Cerebellar cortex (tissue), 1 donor: ENCODE measurements around the gene NOL4.
A peak's percentile ranks its signal among the peaks of the same experiment; 100 is the strongest.
"Not testable (repeated sequence)": the region's sequence is repeated elsewhere in the genome, so short reads cannot be mapped to it uniquely, and the experiment has no call there.

Experiments used
- DNase-seq: peaks from one replicate; pipeline ENCODE4 v3.0.0-alpha.2; 2015; ENCODE audit warnings: low spot score

NOL4 gene, protein sequence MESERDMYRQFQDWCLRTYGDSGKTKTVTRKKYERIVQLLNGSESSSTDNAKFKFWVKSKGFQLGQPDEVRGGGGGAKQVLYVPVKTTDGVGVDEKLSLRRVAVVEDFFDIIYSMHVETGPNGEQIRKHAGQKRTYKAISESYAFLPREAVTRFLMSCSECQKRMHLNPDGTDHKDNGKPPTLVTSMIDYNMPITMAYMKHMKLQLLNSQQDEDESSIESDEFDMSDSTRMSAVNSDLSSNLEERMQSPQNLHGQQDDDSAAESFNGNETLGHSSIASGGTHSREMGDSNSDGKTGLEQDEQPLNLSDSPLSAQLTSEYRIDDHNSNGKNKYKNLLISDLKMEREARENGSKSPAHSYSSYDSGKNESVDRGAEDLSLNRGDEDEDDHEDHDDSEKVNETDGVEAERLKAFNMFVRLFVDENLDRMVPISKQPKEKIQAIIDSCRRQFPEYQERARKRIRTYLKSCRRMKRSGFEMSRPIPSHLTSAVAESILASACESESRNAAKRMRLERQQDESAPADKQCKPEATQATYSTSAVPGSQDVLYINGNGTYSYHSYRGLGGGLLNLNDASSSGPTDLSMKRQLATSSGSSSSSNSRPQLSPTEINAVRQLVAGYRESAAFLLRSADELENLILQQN

DNA sequence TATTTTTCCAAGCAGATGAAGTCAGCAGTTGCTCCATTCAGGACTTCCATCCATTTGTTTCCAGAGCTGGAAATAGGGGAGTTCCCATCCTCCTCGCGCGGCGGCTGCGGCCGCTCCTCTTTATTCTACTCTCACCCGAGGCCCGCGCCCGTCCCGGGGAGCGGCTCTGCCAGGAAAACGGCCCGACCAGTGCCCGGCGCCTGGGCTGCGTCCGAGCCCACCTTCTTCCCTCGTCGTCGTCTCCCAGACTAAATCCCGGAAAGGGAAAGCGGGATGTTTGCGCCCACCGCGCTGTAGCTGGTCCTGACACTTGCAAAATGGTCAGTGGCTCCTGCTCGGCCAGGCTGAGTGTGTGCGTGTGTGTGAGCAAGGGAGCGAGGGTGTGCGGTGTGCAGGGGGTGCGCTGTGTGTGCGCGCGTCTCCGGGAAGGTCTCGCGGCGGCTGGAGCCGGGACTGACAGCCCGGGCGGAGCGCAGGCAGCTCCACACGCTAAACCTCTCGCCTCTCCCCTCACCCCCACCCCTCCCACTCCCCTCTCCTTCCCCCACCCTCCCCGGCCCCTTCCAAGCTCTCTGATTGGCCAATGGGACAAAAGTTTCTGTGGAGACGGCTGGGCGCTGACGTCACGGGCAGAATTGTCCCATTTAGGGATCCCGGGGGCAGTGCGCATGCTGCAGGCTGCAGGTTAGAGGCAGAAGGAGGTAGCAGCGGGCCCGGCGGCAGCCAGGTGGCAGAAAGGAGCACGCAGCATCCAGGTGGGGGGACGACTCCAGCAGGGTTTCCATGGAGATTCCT, at the start of gene NOL4:
Gene NOL4, minus strand, starts transcription at position 491 of the 795 bp plus-strand sequence. CDS start 1,660 bp downstream, outside the sequence.
- DNase-seq, result peak; percentile 95

DNA sequence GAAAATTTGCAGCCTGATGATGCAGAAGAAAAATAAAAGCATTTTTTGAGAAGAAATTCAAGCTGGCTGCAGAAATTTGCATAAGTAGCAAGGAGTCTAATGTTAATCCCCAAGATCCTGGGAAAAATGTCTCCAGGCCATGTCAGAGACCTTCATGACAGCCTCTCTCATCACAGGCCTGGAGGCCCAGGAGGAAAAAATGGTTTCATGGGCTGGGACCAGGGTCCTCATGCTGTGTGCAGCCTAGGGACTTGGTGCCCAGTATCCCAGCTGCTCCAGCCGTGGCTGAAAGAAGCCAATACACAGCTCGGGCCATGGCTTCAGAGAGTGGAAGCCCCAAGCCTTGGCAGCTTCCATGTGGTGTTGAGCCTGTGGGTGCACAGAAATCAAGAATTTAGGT, 41.3 kb upstream of the NOL4 start:
- not testable (repeated sequence) for DNase-seq

DNA sequence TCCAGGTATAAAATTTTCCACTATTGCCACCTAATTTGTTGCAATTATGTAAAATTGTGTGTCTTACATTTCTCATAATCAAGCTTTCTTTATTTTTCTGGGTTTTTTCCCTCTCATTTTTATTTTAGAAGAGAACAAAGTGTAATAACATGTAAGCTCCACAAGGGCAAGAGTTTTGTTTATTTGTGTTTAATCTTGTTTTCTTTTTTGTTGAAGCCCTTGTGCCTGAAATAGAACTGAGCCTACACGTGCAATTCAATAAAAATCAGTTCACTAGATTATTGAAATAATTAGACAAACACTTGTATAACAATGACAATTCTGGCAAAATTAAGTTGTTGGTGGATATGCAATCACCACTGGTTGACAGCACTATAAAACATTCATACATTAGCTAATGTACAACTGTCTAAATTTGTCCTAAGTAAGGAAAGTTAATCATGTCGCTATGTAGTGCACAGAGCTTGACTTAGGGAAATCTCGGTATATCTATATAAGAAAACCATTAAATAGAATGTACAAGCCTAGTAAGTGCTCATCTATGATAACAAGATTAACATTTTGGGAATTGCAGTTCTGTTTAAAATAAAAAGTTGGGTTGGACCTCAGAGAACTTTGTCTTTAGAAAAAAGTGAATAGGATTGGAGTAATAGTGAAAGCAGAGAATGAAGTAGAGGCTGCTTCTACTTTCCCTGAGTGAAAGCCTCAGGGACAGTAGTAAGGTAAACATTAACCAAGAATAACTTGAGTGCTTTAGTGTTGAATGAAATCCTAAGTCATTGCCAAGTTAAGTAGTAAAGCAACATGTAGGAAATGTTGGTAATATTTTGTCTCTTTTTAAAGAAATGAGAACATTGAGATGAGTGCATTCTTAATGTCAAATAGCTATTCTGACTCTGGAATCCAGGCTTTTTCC, 37.4 kb upstream of the NOL4 start:
- no peak for DNase-seq

DNA sequence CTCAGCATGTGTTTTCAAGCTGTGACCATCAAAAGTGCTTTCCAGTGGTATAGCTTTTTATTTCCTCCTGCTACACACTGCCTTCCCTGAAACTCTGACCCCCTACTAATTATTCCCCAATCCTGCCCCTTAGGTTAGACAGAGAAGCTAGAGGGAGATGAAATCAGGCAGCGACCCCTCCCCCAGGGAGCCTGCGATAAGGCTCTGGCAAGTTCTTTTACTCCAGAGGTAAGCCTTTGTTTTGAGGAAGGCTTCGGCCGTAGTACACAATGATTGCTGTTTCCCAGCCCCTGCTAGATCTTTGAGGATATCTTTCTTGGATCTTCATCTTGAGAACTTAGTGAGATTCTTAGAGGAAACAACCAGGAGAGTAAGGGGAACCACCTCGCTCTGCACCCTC, 33.5 kb upstream of the NOL4 start:
- DNase-seq, result no peak

DNA sequence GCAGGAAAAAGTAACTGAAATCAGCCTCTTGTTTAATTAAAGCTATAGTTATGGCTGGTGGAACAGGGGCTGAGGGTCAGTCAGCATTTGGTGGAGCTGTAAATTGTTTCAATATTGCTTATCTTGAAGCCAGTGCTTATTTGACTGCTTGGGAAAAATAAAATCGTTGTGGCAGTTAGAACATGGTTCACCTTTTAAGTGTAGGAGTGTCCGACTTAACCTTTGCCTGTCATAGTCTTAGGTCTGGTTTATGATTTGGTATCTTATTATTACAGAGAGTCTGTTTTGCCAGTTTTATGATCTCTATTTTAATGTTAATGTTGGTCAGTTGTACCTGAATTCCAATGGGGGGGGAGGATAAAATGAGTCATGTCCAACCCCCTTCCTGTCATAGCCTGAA, 27.2 kb upstream of the NOL4 start:
- DNase-seq, result no peak

DNA sequence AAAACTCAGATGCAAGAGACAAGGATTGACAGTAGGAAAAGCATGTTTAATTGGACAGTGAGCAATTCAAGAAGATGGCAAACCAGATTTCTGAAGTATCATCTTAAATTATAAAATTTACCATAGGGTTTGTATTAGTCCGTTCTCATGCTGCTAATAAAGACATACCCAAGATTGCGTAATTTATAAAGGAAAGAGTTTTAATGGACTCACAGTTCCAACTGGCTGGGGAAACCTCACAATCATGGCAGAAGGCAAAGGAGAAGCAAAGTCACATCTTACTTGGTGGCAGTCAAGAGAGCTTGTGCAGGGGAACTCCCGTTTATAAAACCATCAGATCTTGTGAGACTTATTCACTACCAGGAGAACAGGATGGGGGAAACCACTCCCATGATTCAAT, 24.0 kb upstream of the NOL4 start:
- DNase-seq, result no peak

DNA sequence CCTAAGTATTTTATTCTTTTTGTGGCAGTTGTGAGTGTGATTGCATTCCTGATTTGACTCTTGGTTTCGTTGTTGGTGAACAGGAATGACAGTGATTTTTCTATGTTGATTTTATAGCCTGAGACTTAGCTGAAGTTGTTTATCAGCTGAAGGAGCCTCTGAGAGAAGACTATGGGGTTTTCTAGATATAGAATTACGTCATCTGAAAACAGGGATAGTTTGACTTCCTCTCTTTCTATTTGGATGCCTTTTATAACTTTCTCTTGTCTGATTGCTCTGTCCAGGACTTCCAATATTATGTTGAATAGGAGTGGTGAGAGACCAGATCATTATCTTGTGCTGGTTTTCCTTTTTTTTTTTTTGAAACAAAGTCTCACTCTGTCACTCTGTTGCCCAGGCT, 18.0 kb upstream of the NOL4 start:
- no peak for DNase-seq

DNA sequence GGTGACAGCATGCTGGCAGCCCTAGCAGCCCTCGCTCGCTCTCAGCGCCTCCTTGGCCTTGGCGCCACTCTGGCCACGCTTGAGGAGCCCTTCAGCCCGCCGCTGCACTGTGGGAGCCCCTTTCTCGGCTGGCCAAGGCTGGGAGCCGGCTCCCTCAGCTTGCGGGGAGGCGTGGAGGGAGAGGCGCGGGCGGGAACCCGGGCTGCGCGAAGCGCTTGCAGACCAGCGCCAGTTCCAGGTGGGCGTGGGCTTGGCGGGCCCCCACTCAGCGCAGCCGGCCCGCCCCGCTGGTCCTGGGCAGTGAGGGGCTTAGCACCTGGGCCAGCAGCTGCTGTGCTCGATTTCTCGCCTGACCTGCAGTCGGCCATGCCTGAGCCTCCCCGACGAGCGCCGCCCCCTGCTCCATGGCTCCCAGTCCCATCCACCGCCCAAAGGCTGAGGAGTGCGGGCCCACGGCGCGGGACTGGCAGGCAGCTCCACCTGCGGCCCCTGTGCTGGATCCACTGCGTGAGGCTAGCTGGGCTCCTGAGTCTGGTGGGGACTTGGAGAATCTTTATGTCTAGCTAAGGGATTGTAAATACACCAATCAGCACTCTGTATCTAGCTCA, 9.2 kb upstream of the NOL4 start:
- not testable (repeated sequence) for DNase-seq

DNA sequence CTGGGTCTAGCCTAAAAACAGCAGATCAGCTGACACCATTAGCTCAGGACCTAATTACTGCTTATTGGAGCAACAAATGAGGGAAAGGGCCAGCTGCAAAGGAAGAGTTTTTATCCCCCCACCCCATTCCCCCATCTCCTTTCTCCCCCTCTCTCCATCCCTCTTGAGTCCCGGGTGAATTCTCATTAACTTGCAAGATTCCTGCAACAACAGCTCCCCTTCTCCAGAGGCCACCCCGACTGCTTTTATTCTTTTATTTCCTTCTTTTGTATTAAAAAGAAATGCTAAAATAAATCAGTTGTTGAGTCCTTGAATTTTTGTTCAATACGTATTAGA, 473 bp upstream of the NOL4 start:
- DNase-seq, result no peak

DNA sequence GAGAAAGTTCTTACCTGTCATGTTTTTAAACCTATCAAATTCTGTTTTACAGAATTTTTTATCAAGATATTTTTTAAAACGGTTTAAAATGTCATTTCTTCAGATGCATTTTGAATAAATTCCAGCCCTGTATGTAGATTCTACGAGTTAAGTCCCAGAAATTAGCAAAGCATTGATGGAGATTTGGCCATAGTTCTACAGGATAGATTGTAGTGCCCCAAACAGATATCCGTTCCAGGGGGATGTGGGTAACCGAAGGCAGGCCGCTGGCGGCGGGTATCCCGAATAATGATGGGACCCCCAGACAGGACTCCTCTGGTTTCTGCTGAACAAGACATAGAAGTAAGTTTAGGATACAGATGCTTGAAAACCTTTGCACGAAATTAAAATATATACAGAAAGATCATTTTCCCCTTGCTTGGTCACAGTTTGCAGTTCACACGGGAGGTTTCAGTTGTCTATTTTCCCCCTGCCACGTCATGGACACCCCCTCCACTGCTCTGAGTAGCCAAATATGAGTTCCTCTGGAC, 755 bp downstream of the NOL4 start:
- DNase-seq, result peak; percentile 34

DNA sequence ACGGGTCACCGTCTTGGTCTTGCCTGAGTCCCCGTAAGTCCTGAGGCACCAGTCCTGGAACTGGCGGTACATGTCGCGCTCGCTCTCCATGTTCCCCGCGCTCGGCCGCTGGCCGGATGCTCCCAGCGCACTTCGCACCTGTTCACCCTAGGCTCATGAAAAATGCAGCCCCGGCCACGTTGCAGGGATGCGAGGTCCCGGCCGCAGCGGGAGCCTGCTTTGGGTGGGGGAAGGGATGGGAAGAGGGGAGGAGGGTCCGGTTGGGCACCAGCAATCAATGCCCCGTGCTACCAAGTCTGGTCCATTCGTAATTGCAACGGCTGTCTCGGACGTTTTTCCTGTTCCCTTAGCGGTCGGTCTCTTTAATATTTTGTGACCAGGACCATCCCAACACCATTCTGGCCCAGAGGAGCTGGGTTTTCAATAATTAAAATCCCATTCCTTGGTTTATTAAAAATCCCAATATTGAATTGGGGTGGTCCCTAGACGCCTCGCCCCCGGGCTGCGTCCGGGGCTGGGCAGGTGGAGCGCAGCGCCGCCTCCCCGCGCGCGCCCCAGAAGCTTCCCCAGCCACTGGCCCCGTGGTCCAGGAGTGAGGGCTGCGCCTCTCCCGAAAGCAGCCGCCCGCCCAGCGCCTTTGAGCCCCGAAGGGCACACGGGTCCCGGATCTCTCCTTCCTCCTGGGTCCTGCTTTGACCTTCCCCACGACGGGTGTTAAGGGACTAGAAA, 1.4 kb downstream of the NOL4 start:
- no peak for DNase-seq

DNA sequence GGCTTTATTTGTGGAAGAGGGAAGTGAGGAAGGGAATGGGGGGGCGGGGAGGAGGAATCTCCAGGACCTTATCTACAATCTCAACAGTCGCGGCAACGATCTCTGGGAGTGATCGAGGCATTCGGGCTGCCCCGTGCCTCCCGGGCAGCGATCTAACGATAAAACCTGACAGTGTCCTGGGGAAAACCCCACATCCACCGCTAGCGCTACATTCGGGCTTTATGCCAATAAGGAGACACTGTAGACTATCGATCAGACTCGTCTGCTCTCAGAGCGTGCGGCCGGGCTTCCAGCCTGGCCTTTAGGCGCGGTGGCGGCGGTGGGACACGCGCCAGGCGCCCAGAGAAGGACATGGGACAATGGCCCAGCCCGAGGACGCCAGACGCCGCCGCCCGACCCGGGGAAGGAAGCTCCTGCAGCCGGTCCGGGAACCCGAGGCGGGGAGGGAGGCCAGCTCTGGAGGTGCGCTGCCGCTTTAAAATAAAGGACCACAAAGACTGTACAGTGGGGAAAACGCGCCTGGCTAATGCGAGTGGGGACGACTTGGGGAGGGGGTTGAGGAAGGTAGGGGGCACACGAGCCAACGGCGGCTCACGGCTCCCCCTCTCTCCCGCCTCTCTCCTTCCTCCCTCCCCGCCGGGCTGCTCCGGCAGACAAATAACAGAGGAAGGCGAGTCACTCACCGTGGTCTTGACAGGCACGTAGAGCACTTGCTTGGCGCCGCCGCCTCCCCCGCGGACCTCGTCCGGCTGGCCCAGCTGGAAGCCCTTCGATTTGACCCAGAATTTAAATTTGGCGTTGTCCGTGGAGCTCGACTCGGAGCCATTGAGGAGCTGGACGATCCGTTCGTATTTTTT, 2.2 kb downstream of the NOL4 start:
- DNase-seq, result peak; percentile 66

DNA sequence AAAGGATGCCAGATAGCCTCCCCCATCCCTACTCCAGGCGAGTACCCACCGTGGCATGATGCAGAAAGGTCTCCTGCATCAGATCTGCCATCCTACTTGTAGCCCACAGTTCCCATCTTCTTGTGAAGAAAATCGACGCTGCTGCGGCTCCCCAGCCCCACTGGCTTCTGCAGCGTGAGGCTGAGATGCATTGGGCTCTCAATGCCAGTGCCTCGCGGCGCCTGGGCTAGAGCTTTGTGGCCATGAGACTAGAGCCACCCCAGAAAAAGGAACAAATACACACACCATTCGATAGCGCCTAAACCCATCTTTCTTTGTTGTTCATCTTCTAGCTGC, 2.8 kb downstream of the NOL4 start:
- DNase-seq, result peak; percentile 80

DNA sequence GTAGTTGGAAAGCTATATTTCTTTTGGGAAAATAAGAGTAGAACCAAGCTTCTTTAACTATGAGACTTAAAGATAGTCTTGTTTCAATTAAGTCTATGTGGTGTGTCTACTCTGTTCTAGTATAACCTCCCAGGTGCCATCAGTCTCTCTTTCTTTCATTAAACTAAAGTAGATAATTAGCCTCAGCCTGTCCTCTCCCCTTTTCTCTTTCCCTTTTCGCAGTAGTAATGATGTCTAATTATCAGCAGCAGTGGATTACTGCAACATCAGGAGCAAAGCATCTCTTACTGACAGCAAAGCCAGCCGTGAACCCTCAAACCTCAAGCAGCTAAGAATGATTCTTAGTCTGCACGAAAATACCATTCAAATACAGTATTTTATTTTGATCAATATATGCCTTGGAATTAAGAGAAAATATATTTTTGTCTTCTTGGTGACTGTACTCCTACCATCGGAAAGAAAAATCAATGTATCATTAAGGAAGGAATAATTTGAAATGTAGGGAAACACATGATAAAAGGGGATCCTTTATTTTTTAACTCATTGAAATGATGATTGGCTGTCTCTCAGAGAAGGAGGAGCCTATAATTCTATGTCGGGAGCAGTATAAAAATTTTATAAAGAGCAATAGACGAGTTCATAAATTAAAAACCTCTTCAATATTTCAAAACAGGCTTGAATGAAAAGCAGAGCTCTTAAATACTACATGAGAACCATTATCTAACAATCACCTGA, 4.5 kb downstream of the NOL4 start:
- DNase-seq, result peak; percentile 47

DNA sequence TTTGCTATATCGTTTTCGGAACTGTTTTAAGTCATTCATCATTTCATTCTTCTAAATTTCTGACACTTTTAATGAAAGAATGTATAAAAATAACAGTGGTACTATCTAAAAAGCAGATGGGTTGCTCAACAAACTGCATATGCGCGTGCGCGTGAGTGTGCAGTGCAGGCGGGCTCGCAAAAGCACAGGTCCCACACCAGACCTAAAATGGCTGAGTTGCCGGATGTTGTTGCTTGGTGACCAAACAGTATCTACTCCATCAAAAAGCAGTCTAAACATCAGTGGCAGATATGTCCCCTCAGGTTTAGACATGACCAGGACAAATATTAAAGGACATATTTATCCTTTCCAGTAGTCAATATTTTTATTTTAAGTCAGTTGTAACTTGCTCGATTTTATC, 5.1 kb downstream of the NOL4 start:
- peak; percentile 84 for DNase-seq

DNA sequence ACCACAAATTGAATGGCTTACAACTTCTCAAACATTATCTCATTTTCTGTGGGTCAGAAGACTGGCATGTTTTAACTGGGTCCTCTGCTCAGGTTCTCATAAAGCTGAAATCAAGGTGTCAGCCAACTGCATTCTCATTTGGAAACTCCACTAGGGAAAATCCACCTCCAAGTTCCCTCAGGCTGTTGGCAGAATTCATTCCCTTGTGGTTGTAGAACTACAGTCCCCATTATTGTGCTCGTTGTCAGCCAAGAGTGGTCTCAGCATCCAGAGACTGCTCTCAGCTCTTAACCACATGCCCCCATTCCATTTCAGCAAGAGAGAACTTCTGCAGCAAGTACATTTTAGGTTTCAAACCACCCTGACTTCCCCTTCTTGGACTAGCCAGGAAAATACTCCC, 12.2 kb downstream of the NOL4 start:
- no peak for DNase-seq

DNA sequence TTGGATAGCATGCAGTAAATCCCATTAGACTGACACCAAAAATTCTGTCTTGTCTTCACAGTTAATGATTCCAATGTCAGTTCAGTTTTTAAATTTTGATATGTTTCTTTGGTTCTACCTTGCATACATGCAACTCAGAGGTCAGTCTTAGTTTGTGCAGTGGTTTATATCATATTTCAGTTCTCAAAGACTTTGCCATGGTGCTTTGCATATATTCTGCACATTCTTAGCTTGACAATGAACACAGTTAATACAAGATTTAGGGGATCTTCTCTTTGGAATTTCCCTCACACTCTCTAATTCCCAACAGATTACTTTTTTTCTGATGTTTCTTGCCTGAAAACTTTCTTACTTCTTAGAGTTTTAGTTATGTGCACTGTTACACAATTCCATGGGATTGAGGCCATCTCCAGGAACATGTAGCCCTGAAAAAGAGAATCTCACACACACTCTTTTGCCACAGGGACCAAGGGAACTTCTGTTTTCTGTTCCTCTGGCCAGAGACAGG, 17.3 kb downstream of the NOL4 start:
- DNase-seq, result no peak

DNA sequence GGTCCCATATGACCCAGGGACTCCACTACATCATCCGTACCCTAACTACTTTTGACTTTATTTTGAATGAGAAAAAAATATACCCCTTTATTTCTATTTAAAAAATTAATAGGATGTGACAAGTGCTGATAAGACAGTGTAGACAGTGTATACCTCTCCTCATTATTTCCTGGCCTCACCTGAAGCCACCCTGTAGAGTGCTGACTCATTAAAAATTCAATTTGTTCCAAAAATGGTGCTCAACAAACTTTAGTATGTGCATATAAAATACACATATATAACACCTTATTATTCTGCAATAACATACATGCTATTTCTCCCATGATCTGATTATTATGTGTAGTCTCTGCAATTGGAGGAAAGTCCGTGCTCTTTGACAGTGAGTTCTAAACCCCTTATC, 20.8 kb downstream of the NOL4 start:
- no peak for DNase-seq

DNA sequence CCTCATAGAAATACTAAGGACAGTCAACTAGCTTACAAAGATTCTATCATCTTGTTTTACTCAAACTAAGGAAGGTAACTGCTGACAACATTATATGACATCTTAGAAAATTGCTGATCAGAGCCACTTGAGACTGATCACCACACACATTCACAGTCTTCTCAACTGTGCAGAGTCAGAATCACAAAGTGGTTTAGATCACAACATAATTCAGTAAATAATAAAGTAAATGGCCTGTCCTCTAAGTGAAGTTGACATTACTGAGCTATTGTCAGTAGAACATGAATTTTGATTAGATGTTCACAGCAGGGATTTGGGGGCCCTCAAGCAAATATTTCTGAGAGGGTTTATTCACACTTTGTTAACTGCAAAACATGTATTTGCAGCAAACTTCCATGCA, 28.5 kb downstream of the NOL4 start:
- no peak for DNase-seq
